WTC11 (cell line): Measurements from ENCODE around the gene TOX2.

ENCODE experiments used
- ATF1 ChIP-seq: sonication (generic); formaldehyde crosslinking; IDR thresholded peaks from 2 replicates; pipeline ENCODE4 v1.8.1; 2023; ENCODE audit warnings: mild to moderate bottlenecking, moderate library complexity, missing genetic modification reagents
- CREB1 ChIP-seq: sonication (generic); formaldehyde crosslinking; IDR thresholded peaks from 2 replicates; pipeline ENCODE4 v1.8.0; 2023; ENCODE audit warnings: mild to moderate bottlenecking, missing genetic modification reagents
- CTCF ChIP-seq: fragments of 200-600 bp; IDR thresholded peaks from 2 replicates; pipeline ENCODE4 v1.8.0; 2022; ENCODE audit warnings: antibody characterized with exemption
- ELF4 ChIP-seq: sonication (generic); formaldehyde crosslinking; IDR thresholded peaks from 2 replicates; pipeline ENCODE4 v1.8.1; 2022; ENCODE audit warnings: low read depth, mild to moderate bottlenecking, moderate library complexity, missing genetic modification reagents
- ESRRA ChIP-seq: sonication (generic); formaldehyde crosslinking; IDR thresholded peaks from 2 replicates; pipeline ENCODE4 v1.8.1; 2022; ENCODE audit warnings: mild to moderate bottlenecking, missing genetic modification reagents, borderline replicate concordance
- JUN ChIP-seq: sonication (generic); formaldehyde crosslinking; IDR thresholded peaks from 2 replicates; pipeline ENCODE4 v1.8.0; 2023; ENCODE audit warnings: mild to moderate bottlenecking, missing genetic modification reagents
- MXD4 ChIP-seq: fragments of 250-450 bp; sonication (Bioruptor Pico); IDR thresholded peaks from 2 replicates; pipeline ENCODE4 v1.8.0; 2021; ENCODE audit warnings: mild to moderate bottlenecking, moderate library complexity, borderline replicate concordance
- NR2C2 ChIP-seq: sonication (generic); formaldehyde crosslinking; IDR thresholded peaks from 2 replicates; pipeline ENCODE4 v1.8.0; 2022; ENCODE audit warnings: mild to moderate bottlenecking, missing genetic modification reagents
- SP1 ChIP-seq: sonication (generic); formaldehyde crosslinking; conservative IDR thresholded peaks from 2 replicates; pipeline ENCODE4 v1.8.1; 2022; ENCODE audit warnings: missing genetic modification reagents
- STAT6 ChIP-seq: sonication (generic); formaldehyde crosslinking; conservative IDR thresholded peaks from 2 replicates; pipeline ENCODE4 v1.8.1; 2023; ENCODE audit warnings: mild to moderate bottlenecking, low read depth, missing genetic modification reagents, moderate library complexity
- USF2 ChIP-seq: sonication (generic); formaldehyde crosslinking; IDR thresholded peaks from 2 replicates; pipeline ENCODE4 v1.8.1; 2023; ENCODE audit warnings: mild to moderate bottlenecking, missing genetic modification reagents, moderate library complexity
- ZNF396 ChIP-seq: fragments of 250-450 bp; sonication (Bioruptor Pico); IDR thresholded peaks from 2 replicates; pipeline ENCODE4 v1.8.0; 2021; ENCODE audit warnings: mild to moderate bottlenecking, moderate library complexity, borderline replicate concordance
- ZNF512 ChIP-seq: sonication (generic); formaldehyde crosslinking; IDR thresholded peaks from 2 replicates; pipeline ENCODE4 v1.8.1; 2022; ENCODE audit warnings: missing genetic modification reagents, borderline replicate concordance

- no peak for TF ChIP-seq STAT6 (CRISPR knock-in tag)
- no peak for TF ChIP-seq USF2 (CRISPR knock-in tag)
- TF ChIP-seq CTCF, result no peak
- no peak for TF ChIP-seq MXD4 (CRISPR knock-in tag)
- TF ChIP-seq ATF1 (CRISPR knock-in tag), result no peak
- TF ChIP-seq ELF4, result no peak
- TF ChIP-seq ZNF396 (CRISPR knock-in tag), result no peak
- no peak for TF ChIP-seq NR2C2 (CRISPR knock-in tag)
- no peak for TF ChIP-seq SP1
- TF ChIP-seq ESRRA, result no peak
- no peak for TF ChIP-seq CREB1 (CRISPR knock-in tag)
- TF ChIP-seq JUN (CRISPR knock-in tag), result no peak
- no peak for TF ChIP-seq ZNF512 (CRISPR knock-in tag)
Observed at GRCh38 chr20:44004306-44004915, 89.8 kb downstream of the TOX2 start.
